Caco-2 (cell line): ENCODE results near the gene ALDH1A3. TPM values are rescaled to one million over a fixed set of nuclear protein-coding genes. Genes with fewer than 3 reads are reported as not detected.

Experiments used
- BruUV-seq: library from RNA; stranded (reverse); fragments of 400-500 nt; replicated peaks from 2 replicates; lab custom pipeline; 2021; lab: Mats Ljungman, UMichigan
- CTCF ChIA-PET: fragments of 300-600 bp; sonication (Branson Sonifier 250); formaldehyde crosslinking; loops from one replicate; lab custom pipeline; 2022; ENCODE audit warnings: antibody characterized with exemption; lab: Charles Lee
- POLR2A ChIA-PET: fragments of 300-600 bp; sonication (Branson Sonifier 250); formaldehyde crosslinking; loops from one replicate; lab custom pipeline; 2022; ENCODE audit warnings: antibody characterized with exemption; lab: Charles Lee
- DNase-seq, 2 experiments: peaks; one replicate each; pipeline versions ENCODE4 v3.0.0 to v3.0.0-alpha.2; 2020 to 2022
- H3K27me3 ChIP-seq: replicated peaks from 2 replicates; pipeline ENCODE4 v1.6.0; 2011; ENCODE audit warnings: low read length; ENCODE audit not compliant: control insufficient read depth, insufficient read depth
- H3K36me3 ChIP-seq: 2 replicates; pipeline ENCODE4 v1.5.1; 2011; ENCODE audit warnings: low read length; ENCODE audit not compliant: control insufficient read depth, insufficient read depth
- H3K4me1 ChIP-seq: fragments of 250-450 bp; sonication (Bioruptor Pico); 2 replicates; pipeline ENCODE4 v1.5.1; 2020; ENCODE audit warnings: mild to moderate bottlenecking
- H3K4me3 ChIP-seq: 2 replicates; pipeline ENCODE4 v1.5.1; 2011; ENCODE audit warnings: low read depth, mild to moderate bottlenecking, control low read depth, low read length
- H3K9me3 ChIP-seq: fragments of 250-450 bp; sonication (Bioruptor Pico); 2 replicates; pipeline ENCODE4 v1.5.1; 2020; ENCODE audit warnings: mild to moderate bottlenecking, moderate library complexity
- H3K27ac Mint-ChIP-seq: one replicate; pipeline ENCODE4 v1.8.0; 2022; ENCODE audit warnings: mixed read lengths; ENCODE audit not compliant: unreplicated experiment
- H3K27me3 Mint-ChIP-seq: one replicate; pipeline ENCODE4 v1.8.0; 2022; ENCODE audit warnings: mixed read lengths; ENCODE audit not compliant: insufficient read depth, unreplicated experiment
- H3K36me3 Mint-ChIP-seq: one replicate; pipeline ENCODE4 v1.8.0; 2022; ENCODE audit warnings: mild to moderate bottlenecking, mixed read lengths; ENCODE audit not compliant: insufficient read depth, unreplicated experiment
- H3K4me1 Mint-ChIP-seq: one replicate; pipeline ENCODE4 v1.8.0; 2022; ENCODE audit warnings: low read depth, mixed read lengths; ENCODE audit not compliant: unreplicated experiment
- H3K4me3 Mint-ChIP-seq: one replicate; pipeline ENCODE4 v1.8.0; 2022; ENCODE audit warnings: mild to moderate bottlenecking, moderate library complexity, mixed read lengths; ENCODE audit not compliant: unreplicated experiment
- H3K9me3 Mint-ChIP-seq: one replicate; pipeline ENCODE4 v1.8.0; 2022; ENCODE audit warnings: mixed read lengths; ENCODE audit not compliant: unreplicated experiment
- intact Hi-C: fragments of 100-400 bp; cut with micrococcal nuclease; formaldehyde crosslinking; loops from one replicate; pipeline ENCODE4 v1.10.0; 2022; ENCODE audit not compliant: unreplicated experiment
- total RNA-seq: library from RNA; stranded (reverse); gene quantifications from 2 replicates; pipeline ENCODE4 v1.2.3, GENCODE V29; 2022
- TF ChIP-seq, protein P1 (sequence below), 2 experiments: fragments of 200-600 bp in 1 of 2; IDR thresholded peaks; 1 replicate in 1 of 2; 2 replicates in 1 of 2; pipeline versions ENCODE4 v1.5.1 to v1.8.0; 2011 to 2022; ENCODE audit warnings: antibody characterized with exemption in 1 of 2, control low read depth in 1 of 2, inconsistent platforms in 1 of 2, low read depth in 1 of 2, low read length in 1 of 2, mild to moderate bottlenecking in 1 of 2, moderate library complexity in 1 of 2; ENCODE audit not compliant: insufficient read depth in 1 of 2, severe bottlenecking in 1 of 2, unreplicated experiment in 1 of 2

ALDH1A3 gene
- total RNA-seq, 1 experiment from 2014 or later, result 6.6 TPM

DNA sequence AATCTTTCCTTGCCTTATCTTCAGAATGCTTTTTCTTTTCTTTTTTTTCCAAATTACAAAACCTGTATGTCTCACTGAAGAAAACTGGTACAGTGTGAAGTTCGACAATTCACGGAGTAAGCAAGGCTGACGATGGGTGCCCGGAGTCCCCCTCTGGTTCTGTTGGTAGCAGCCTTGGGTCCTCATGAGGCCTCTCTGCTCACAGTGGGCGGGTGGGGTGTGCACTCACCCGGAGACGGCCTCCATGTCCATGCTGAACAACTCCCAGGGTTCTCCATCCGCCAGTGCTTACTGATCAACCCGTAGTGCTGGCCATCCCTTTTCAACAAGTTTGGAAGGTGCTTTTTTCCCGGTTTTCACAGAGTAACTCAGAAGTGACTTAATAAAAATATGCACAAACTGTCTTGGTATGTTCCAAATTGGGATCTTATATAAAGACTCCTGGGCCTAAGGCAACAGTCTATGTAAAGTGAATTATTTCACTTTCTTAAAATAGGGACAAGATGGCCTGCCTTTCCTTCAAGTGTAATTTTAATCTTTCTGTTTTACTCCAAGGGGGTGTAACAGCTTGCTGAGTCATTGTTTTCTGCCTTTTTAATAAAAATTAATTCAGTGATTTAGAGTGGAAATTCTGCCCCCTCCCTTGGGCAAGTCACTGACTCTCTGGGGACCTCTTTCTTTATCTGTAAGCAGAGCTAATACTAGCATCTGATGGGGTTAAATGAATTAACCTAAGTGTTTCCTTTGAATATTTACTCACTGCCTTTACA is 63.2 kb downstream of the ALDH1A3 start:
- peaks cover 4% of the 10 kb centered on the region; the same call in 1 of the 2 replicates for H3K4me1 ChIP-seq
- no peak overlapping the region for H3K4me3 ChIP-seq
- H3K4me1 Mint-ChIP-seq, result peaks cover 6% of the 10 kb centered on the region
- no peaks in the 10 kb centered on the region for H3K27me3 ChIP-seq
- no peak for DNase-seq
- H3K27me3 Mint-ChIP-seq, result no peaks in the 10 kb centered on the region
- H3K4me3 Mint-ChIP-seq, result no peak overlapping the region
- no peaks in the 10 kb centered on the region for H3K9me3 ChIP-seq
- ChIA-PET CTCF (no interaction called here), POLR2A (no interaction called here)
- intact Hi-C loops, result no loop called here
- no peaks in the 10 kb centered on the region for H3K36me3 ChIP-seq
- no TSS peak for BruUV-seq
- no peak overlapping the region for H3K27ac Mint-ChIP-seq
- no peaks in the 10 kb centered on the region for H3K9me3 Mint-ChIP-seq
- H3K36me3 Mint-ChIP-seq, result no peaks in the 10 kb centered on the region
- TF ChIP-seq, protein P1, sequence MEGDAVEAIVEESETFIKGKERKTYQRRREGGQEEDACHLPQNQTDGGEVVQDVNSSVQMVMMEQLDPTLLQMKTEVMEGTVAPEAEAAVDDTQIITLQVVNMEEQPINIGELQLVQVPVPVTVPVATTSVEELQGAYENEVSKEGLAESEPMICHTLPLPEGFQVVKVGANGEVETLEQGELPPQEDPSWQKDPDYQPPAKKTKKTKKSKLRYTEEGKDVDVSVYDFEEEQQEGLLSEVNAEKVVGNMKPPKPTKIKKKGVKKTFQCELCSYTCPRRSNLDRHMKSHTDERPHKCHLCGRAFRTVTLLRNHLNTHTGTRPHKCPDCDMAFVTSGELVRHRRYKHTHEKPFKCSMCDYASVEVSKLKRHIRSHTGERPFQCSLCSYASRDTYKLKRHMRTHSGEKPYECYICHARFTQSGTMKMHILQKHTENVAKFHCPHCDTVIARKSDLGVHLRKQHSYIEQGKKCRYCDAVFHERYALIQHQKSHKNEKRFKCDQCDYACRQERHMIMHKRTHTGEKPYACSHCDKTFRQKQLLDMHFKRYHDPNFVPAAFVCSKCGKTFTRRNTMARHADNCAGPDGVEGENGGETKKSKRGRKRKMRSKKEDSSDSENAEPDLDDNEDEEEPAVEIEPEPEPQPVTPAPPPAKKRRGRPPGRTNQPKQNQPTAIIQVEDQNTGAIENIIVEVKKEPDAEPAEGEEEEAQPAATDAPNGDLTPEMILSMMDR (IDR thresholded peaks at IDR 0.05; ENCODE audit: insufficient read depth in 1 of 2, low read depth in 1 of 2, low read length in 1 of 2, severe bottlenecking in 1 of 2, unreplicated experiment in 1 of 2), result no peak

DNA sequence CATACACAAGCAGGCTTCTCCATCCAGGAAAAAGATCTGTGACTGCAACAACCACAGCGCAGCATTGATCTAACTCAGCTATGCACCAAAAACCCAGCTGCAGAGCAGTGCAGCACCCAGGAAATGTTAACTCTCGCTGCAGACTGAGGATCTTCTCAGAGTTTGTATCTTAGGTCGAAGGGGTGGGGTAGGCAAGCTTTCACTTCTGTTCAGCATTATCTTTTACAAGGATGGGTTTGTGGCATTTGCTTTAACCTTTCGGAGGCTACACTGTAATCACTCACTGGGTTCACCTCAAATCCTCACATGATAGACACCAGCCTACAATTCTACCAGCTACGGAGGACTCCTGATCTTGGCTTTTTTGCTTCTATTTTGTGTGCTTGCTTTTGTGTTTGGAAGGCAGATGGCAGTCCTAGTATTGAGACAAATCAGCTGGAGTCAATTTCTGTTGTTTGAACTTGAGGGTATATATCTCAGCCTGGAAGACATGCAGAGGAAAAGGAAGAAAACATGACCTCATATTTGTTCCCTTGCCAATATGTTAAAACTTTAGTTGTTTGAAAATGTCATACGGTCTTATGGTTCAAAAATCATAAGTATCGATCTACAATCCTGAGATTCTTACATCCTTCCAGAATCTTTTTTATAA is 64.7 kb downstream of the ALDH1A3 start:
- intact Hi-C loops, result loop anchor here (2.0 kb wide), 1 partner anchor 16 kb away; no protein-coding TSS in a partner anchor
- Mint-ChIP-seq H3K36me3 (no peaks in the 10 kb centered on the region), H3K4me1 (peaks cover 16% of the 10 kb centered on the region), H3K27me3 (no peaks in the 10 kb centered on the region), H3K4me3 (no peak overlapping the region), H3K9me3 (no peaks in the 10 kb centered on the region), H3K27ac (no peak overlapping the region)
- H3K36me3 ChIP-seq, result no peaks in the 10 kb centered on the region
- ChIA-PET CTCF (interaction anchor here (1.2 kb wide), 1 partner anchor 63 kb away, joined by 4 read pairs; no protein-coding TSS in a partner anchor), POLR2A (no interaction called here)
- no peaks in the 10 kb centered on the region for H3K9me3 ChIP-seq
- H3K4me1 ChIP-seq, result peaks cover 6% of the 10 kb centered on the region; the same call in 1 of the 2 replicates
- H3K4me3 ChIP-seq, result no peak overlapping the region
- no peaks in the 10 kb centered on the region for H3K27me3 ChIP-seq
- BruUV-seq, result no TSS peak
- TF ChIP-seq, protein P1 (IDR thresholded peaks at IDR 0.05; ENCODE audit: insufficient read depth in 1 of 2, low read depth in 1 of 2, low read length in 1 of 2, severe bottlenecking in 1 of 2, unreplicated experiment in 1 of 2), result no peak
- no peak for DNase-seq

DNA sequence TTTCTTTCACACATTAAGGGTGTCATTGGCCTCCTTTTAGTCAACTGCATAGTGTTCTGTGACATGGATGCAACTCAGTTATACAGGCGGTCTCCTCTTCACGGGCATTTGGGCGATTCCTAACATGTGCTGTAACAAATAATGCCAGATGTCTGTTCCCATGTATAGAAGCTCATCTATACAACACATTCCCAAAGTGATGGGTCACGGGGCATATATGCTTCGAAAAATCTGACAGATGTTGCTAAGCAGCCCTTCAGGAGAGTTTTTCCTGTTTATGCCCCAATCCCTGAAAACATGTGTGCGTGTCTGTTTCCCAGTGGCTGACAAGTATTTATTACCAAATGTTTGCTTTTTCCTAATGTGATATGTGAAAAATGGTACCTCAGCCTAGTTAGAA is 65.4 kb downstream of the ALDH1A3 start:
- Mint-ChIP-seq H3K4me3 (no peak overlapping the region), H3K36me3 (no peaks in the 10 kb centered on the region), H3K27me3 (no peaks in the 10 kb centered on the region), H3K9me3 (no peaks in the 10 kb centered on the region), H3K27ac (no peak overlapping the region), H3K4me1 (peaks cover 16% of the 10 kb centered on the region)
- intact Hi-C loops, result loop anchor here (2.0 kb wide), 1 partner anchor 16 kb away; no protein-coding TSS in a partner anchor
- TF ChIP-seq, protein P1 (IDR thresholded peaks at IDR 0.05; ENCODE audit: insufficient read depth in 1 of 2, low read depth in 1 of 2, low read length in 1 of 2, severe bottlenecking in 1 of 2, unreplicated experiment in 1 of 2), result no peak
- no peak for DNase-seq
- no peaks in the 10 kb centered on the region for H3K36me3 ChIP-seq
- no peak overlapping the region for H3K4me3 ChIP-seq
- no peaks in the 10 kb centered on the region for H3K9me3 ChIP-seq
- CTCF ChIA-PET, result interaction anchor here (1.2 kb wide), 1 partner anchor 62 kb away, joined by 4 read pairs; no protein-coding TSS in a partner anchor
- H3K4me1 ChIP-seq, result peaks cover 6% of the 10 kb centered on the region; the same call in 1 of the 2 replicates
- POLR2A ChIA-PET, result no interaction called here
- no peaks in the 10 kb centered on the region for H3K27me3 ChIP-seq
- BruUV-seq, result no TSS peak
